ENCODE results near the gene SRI.

GRCh38 chr7:88212918-88213317 lies 6.9 kb downstream of the SRI start:
- TF ChIP-seq USF1 (IDR thresholded peaks at IDR 0.05) (no peak), RAD21 (IDR thresholded peaks at IDR 0.05; ENCODE audit: low read depth) (no peak), YY1 (IDR thresholded peaks at IDR 0.05; ENCODE audit: low read depth) (no peak), EGR1 (IDR thresholded peaks at IDR 0.05) (no peak), EP300 (IDR thresholded peaks at IDR 0.05; ENCODE audit: borderline replicate concordance) (no peak), CREB1 (IDR thresholded peaks at IDR 0.05; ENCODE audit: low read depth) (no peak)
- TF ChIP-seq, protein P1, sequence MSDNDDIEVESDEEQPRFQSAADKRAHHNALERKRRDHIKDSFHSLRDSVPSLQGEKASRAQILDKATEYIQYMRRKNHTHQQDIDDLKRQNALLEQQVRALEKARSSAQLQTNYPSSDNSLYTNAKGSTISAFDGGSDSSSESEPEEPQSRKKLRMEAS (IDR thresholded peaks at IDR 0.05), result no peak

Measured in Ishikawa (cell line).